ENCODE measurements around the gene REP15.

DNA sequence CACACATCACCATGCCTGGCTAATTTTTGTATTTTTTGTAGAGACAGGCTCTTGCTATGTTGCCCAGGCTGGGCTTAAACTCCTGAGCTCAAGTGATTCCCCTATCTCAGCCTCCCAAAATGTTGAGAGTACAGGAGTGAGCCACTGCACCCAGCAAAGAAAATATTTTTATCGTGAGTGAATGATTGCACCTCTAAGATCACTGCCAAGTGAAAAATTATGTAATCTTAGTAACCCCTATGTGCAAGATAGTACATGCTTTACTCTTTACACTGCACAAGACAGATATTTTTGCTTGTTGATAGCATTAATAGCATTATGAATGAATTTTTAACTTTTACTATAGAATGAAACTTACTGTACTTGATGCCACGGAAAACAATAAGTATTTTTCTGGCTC, 11.0 kb downstream of the REP15 start:
- TF ChIP-seq, protein P1, sequence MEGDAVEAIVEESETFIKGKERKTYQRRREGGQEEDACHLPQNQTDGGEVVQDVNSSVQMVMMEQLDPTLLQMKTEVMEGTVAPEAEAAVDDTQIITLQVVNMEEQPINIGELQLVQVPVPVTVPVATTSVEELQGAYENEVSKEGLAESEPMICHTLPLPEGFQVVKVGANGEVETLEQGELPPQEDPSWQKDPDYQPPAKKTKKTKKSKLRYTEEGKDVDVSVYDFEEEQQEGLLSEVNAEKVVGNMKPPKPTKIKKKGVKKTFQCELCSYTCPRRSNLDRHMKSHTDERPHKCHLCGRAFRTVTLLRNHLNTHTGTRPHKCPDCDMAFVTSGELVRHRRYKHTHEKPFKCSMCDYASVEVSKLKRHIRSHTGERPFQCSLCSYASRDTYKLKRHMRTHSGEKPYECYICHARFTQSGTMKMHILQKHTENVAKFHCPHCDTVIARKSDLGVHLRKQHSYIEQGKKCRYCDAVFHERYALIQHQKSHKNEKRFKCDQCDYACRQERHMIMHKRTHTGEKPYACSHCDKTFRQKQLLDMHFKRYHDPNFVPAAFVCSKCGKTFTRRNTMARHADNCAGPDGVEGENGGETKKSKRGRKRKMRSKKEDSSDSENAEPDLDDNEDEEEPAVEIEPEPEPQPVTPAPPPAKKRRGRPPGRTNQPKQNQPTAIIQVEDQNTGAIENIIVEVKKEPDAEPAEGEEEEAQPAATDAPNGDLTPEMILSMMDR (optimal IDR thresholded peaks at IDR 0.05 in 1 of 3, IDR thresholded peaks at IDR 0.05 in 1 of 3, conservative IDR thresholded peaks at IDR 0.05 in 1 of 3; ENCODE audit: extremely low read depth in 1 of 3, insufficient read depth in 2 of 3, low read length in 3 of 3) = no peak
- no peak for TF ChIP-seq EZH2 (IDR thresholded peaks at IDR 0.05; ENCODE audit: low read length)
